NCI-H187 (cell line): ENCODE measurements around the gene SMAD3.

Experiments
- DNase-seq, 2 experiments: peaks; one replicate each; lab custom pipeline; 2025; lab: John Stamatoyannopoulos, UW

The SMAD3 gene

GRCh38 chr15:67184208-67184925, 119.0 kb downstream of the SMAD3 start:
- DNase-seq, result no peak

GRCh38 chr15:67185051-67185450, 119.6 kb downstream of the SMAD3 start:
- no peak for DNase-seq

GRCh38 chr15:67185621-67186225, 120.3 kb downstream of the SMAD3 start:
- no peak for DNase-seq

- DNase-seq, result no peak
Observed at GRCh38 chr15:67186226-67186649, 120.8 kb downstream of the SMAD3 start.

GRCh38 chr15:67186688-67187087, 121.3 kb downstream of the SMAD3 start:
- DNase-seq, result no peak

- DNase-seq, result no peak
Observed at GRCh38 chr15:67187351-67187854, 122.0 kb downstream of the SMAD3 start.

- DNase-seq, result no peak
Observed at GRCh38 chr15:67188551-67189218, 123.3 kb downstream of the SMAD3 start.

GRCh38 chr15:67189326-67190051, 124.1 kb downstream of the SMAD3 start:
- no peak for DNase-seq

- no peak for DNase-seq
Observed at GRCh38 chr15:67190326-67190725, 124.9 kb downstream of the SMAD3 start.

- no peak for DNase-seq
Observed at GRCh38 chr15:67190813-67191212, 125.4 kb downstream of the SMAD3 start.

- DNase-seq, result no peak
Observed at GRCh38 chr15:67192185-67192820, 126.9 kb downstream of the SMAD3 start.

GRCh38 chr15:67193223-67193990, 128.0 kb downstream of the SMAD3 start:
- DNase-seq, result no peak

- no peak for DNase-seq
Observed at GRCh38 chr15:67194171-67195114, 129.0 kb downstream of the SMAD3 start.

GRCh38 chr15:67195305-67195704, 129.9 kb downstream of the SMAD3 start:
- no peak for DNase-seq

GRCh38 chr15:67196222-67196621, 130.8 kb downstream of the SMAD3 start:
- DNase-seq, result no peak

- no peak for DNase-seq
Observed at GRCh38 chr15:67196672-67197363, 131.4 kb downstream of the SMAD3 start.

- DNase-seq, result no peak
Observed at GRCh38 chr15:67197364-67197695, 131.9 kb downstream of the SMAD3 start.

- DNase-seq, result no peak
Observed at GRCh38 chr15:67198157-67198754, 132.9 kb downstream of the SMAD3 start.

- DNase-seq, result no peak
Observed at GRCh38 chr15:67199391-67199790, 134.0 kb downstream of the SMAD3 start.
